ENCODE measurements around the gene RCOR2. TPM values are rescaled to one million over a fixed set of nuclear protein-coding genes. Genes with fewer than 3 reads are reported as not detected.

RCOR2 gene
- total RNA-seq, 2 experiments from 2014 or later, result 2.1 to 2.4 TPM

GRCh38 chr11:63887386-63887999 lies 29.5 kb downstream of the RCOR2 start:
- Histone ChIP-seq H3K4me2 (ENCODE audit: low read length) (peak overlapping the region; percentile 88), H4K20me1 (ENCODE audit: insufficient read depth, low read length) (peaks cover 21% of the 10 kb centered on the region), H3K36me3 (ENCODE audit: insufficient read depth, low read length) (peaks cover 47% of the 10 kb centered on the region), H2AFZ (ENCODE audit: low read length) (no peak overlapping the region), H3K27ac (ENCODE audit: low read depth, low read length, poor library complexity, severe bottlenecking) (peak overlapping the region; percentile 47), H3K4me1 (ENCODE audit: insufficient read depth, low read length, poor library complexity, severe bottlenecking) (peaks cover 31% of the 10 kb centered on the region), H3K4me3 (ENCODE audit: low read depth, low read length, poor library complexity, severe bottlenecking) (peak overlapping the region; percentile 63), H3K9me2 (ENCODE audit: insufficient read depth, low read length) (no peaks in the 10 kb centered on the region), H3K9me3 (ENCODE audit: low read length) (no peaks in the 10 kb centered on the region), H3K79me2 (ENCODE audit: insufficient read depth, low read depth, low read length) (peaks cover 47% of the 10 kb centered on the region)
- no peak for TF ChIP-seq EZH2phosphoT487 (IDR thresholded peaks at IDR 0.05; ENCODE audit: borderline replicate concordance, low read depth, low read length)
- no peak for TF ChIP-seq CTCF (conservative IDR thresholded peaks at IDR 0.05; ENCODE audit: low read length)
- CTCF ChIA-PET (ENCODE audit: unreplicated experiment), result interaction anchor here (0.7 kb wide), 1 partner anchor 11 kb away, joined by 6 read pairs; no protein-coding TSS in a partner anchor
- no peak for DNase-seq (ENCODE audit: low spot score)
- intact Hi-C loops (cut with micrococcal nuclease; ENCODE audit: unreplicated experiment), result loop anchor here (5.0 kb wide), 1 partner anchor 35 kb away; no protein-coding TSS in a partner anchor
- no TSS peak for BruUV-seq (replicated peaks)
- POLR2A ChIA-PET, result interaction anchor here (1.1 kb wide), 1 partner anchor 25 kb away, joined by 3 read pairs; no protein-coding TSS in a partner anchor

- Histone ChIP-seq H3K36me3 (ENCODE audit: insufficient read depth, low read length) (peaks cover 24% of the 10 kb centered on the region), H3K4me2 (ENCODE audit: low read length) (no peak overlapping the region), H3K4me3 (ENCODE audit: low read depth, low read length, poor library complexity, severe bottlenecking) (no peak overlapping the region), H3K27ac (ENCODE audit: low read depth, low read length, poor library complexity, severe bottlenecking) (no peak overlapping the region), H4K20me1 (ENCODE audit: insufficient read depth, low read length) (peaks cover 16% of the 10 kb centered on the region), H3K4me1 (ENCODE audit: insufficient read depth, low read length, poor library complexity, severe bottlenecking) (peaks cover 30% of the 10 kb centered on the region), H3K9me2 (ENCODE audit: insufficient read depth, low read length) (no peaks in the 10 kb centered on the region), H3K79me2 (ENCODE audit: insufficient read depth, low read depth, low read length) (peaks cover 39% of the 10 kb centered on the region), H3K9me3 (ENCODE audit: low read length) (no peaks in the 10 kb centered on the region), H2AFZ (ENCODE audit: low read length) (no peak overlapping the region)
- intact Hi-C loops (cut with micrococcal nuclease; ENCODE audit: unreplicated experiment), result no loop called here
- no peak for DNase-seq (ENCODE audit: low spot score)
- ChIA-PET CTCF (ENCODE audit: unreplicated experiment) (no interaction called here), POLR2A (interaction anchor here (0.8 to 1.6 kb wide), 4 partner anchors 8 to 19 kb away, joined by 3 to 5 read pairs (median 4); no protein-coding TSS in a partner anchor)
- no TSS peak for BruUV-seq (replicated peaks)
- TF ChIP-seq EZH2phosphoT487 (IDR thresholded peaks at IDR 0.05; ENCODE audit: borderline replicate concordance, low read depth, low read length) (no peak), CTCF (conservative IDR thresholded peaks at IDR 0.05; ENCODE audit: low read length) (no peak)
Observed at GRCh38 chr11:63884196-63884932, 32.6 kb downstream of the RCOR2 start.
